ENCODE measurements around the gene DDN.

DDN gene

GRCh38 chr12:48967991-48968390, 31.2 kb downstream of the DDN start:
- TF ChIP-seq ZFX (IDR thresholded peaks at IDR 0.05) (no peak), CTCF (conservative IDR thresholded peaks at IDR 0.05) (no peak)
- no peak overlapping the region for H3K27ac ChIP-seq

GRCh38 chr12:48966177-48966895, 32.8 kb downstream of the DDN start:
- TF ChIP-seq CTCF (conservative IDR thresholded peaks at IDR 0.05) (no peak), ZFX (IDR thresholded peaks at IDR 0.05) (no peak)
- no peak overlapping the region for H3K27ac ChIP-seq

GRCh38 chr12:48965298-48965838, 33.8 kb downstream of the DDN start:
- TF ChIP-seq ZFX (IDR thresholded peaks at IDR 0.05) (no peak), CTCF (conservative IDR thresholded peaks at IDR 0.05) (no peak)
- no peak overlapping the region for H3K27ac ChIP-seq

- no peak for TF ChIP-seq CTCF (conservative IDR thresholded peaks at IDR 0.05)
- no peak for TF ChIP-seq ZFX (IDR thresholded peaks at IDR 0.05)
- H3K27ac ChIP-seq, result no peak overlapping the region
These were observed 37.4 kb downstream of the DDN start for GRCh38 chr12:48961801-48962200.

GRCh38 chr12:48961331-48961730, 37.8 kb downstream of the DDN start:
- TF ChIP-seq CTCF (conservative IDR thresholded peaks at IDR 0.05), result no peak
- no peak for TF ChIP-seq ZFX (IDR thresholded peaks at IDR 0.05)
- H3K27ac ChIP-seq, result no peak overlapping the region

- TF ChIP-seq ZFX (IDR thresholded peaks at IDR 0.05) (no peak), CTCF (conservative IDR thresholded peaks at IDR 0.05) (no peak)
- H3K27ac ChIP-seq, result no peak overlapping the region
These were observed 38.3 kb downstream of the DDN start for GRCh38 chr12:48960834-48961233.

GRCh38 chr12:48958049-48958388, 41.2 kb downstream of the DDN start:
- peak overlapping the region; percentile 89 for H3K27ac ChIP-seq

More at GRCh38 chr12:48958049-48958388, 41.2 kb downstream of the DDN start:
- no peak for TF ChIP-seq CTCF (conservative IDR thresholded peaks at IDR 0.05)
